Left kidney (tissue), 8 donors: Measurements from ENCODE around the gene TTC1. TPM values are rescaled to one million over a fixed set of nuclear protein-coding genes. Genes with fewer than 3 reads are reported as not detected.
"Not testable (repeated sequence)": the region's sequence is repeated elsewhere in the genome, so short reads cannot be mapped to it uniquely, and the experiment has no call there.

Experiments
- DNase-seq: peaks from one replicate; pipeline ENCODE4 v3.0.0-alpha.2; 2013
- long read RNA-seq, 8 donors: transcript quantifications; one replicate each; lab custom pipeline, GENCODE V29; 2026
- polyA plus RNA-seq: library from polyadenylated mRNA; unstranded; fragments of 120-200 nt; gene quantifications from one replicate; pipeline ENCODE4 v1.2.1, GENCODE V29; 2013; ENCODE audit not compliant: insufficient read length

TTC1 gene, protein sequence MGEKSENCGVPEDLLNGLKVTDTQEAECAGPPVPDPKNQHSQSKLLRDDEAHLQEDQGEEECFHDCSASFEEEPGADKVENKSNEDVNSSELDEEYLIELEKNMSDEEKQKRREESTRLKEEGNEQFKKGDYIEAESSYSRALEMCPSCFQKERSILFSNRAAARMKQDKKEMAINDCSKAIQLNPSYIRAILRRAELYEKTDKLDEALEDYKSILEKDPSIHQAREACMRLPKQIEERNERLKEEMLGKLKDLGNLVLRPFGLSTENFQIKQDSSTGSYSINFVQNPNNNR
- polyA plus RNA-seq, result 60.6 TPM
- long read RNA-seq, donor 1, transcript TTC1-201 (8 exons, 1,467 nt), result major isoform, 6 of 44 reads
- long read RNA-seq, donor 1, partial matches to known transcripts, result 36 of 44 reads
- long read RNA-seq, donor 1, other reads (novel, unspliced or antisense), result 0 of 44 reads
- long read RNA-seq, donor 2, transcript TTC1-201 (8 exons, 1,467 nt), result major isoform, 7 of 43 reads
- long read RNA-seq, donor 2, partial matches to known transcripts, result 28 of 43 reads
- long read RNA-seq, donor 2, other reads (novel, unspliced or antisense), result 0 of 43 reads
- long read RNA-seq, donor 3, transcript TTC1-201 (8 exons, 1,467 nt), result major isoform, 8 of 25 reads
- long read RNA-seq, donor 3, partial matches to known transcripts, result 16 of 25 reads
- long read RNA-seq, donor 3, other reads (novel, unspliced or antisense), result 0 of 25 reads
- long read RNA-seq, donor 4, partial matches to known transcripts, result 0 of 3 reads
- long read RNA-seq, donor 4, other reads (novel, unspliced or antisense), result 0 of 3 reads
- long read RNA-seq, donor 5, transcript TTC1-201 (8 exons, 1,467 nt), result major isoform, 31 of 91 reads
- long read RNA-seq, donor 5, partial matches to known transcripts, result 52 of 91 reads
- long read RNA-seq, donor 5, other reads (novel, unspliced or antisense), result 0 of 91 reads
- long read RNA-seq, donor 6, transcript TTC1-204 (5 exons, 1,119 nt), result minor isoform, 5 of 92 reads
- long read RNA-seq, donor 6, transcript TTC1-201 (8 exons, 1,467 nt), result major isoform, 9 of 92 reads
- long read RNA-seq, donor 6, partial matches to known transcripts, result 77 of 92 reads
- long read RNA-seq, donor 6, other reads (novel, unspliced or antisense), result 0 of 92 reads
- long read RNA-seq, donor 7, transcript TTC1-201 (8 exons, 1,467 nt), result major isoform, 10 of 120 reads
- long read RNA-seq, donor 7, partial matches to known transcripts, result 106 of 120 reads
- long read RNA-seq, donor 7, other reads (novel, unspliced or antisense), result 0 of 120 reads
- long read RNA-seq, donor 8, transcript TTC1-201 (8 exons, 1,467 nt), result major isoform, 6 of 41 reads
- long read RNA-seq, donor 8, partial matches to known transcripts, result 32 of 41 reads
- long read RNA-seq, donor 8, other reads (novel, unspliced or antisense), result 0 of 41 reads

DNA sequence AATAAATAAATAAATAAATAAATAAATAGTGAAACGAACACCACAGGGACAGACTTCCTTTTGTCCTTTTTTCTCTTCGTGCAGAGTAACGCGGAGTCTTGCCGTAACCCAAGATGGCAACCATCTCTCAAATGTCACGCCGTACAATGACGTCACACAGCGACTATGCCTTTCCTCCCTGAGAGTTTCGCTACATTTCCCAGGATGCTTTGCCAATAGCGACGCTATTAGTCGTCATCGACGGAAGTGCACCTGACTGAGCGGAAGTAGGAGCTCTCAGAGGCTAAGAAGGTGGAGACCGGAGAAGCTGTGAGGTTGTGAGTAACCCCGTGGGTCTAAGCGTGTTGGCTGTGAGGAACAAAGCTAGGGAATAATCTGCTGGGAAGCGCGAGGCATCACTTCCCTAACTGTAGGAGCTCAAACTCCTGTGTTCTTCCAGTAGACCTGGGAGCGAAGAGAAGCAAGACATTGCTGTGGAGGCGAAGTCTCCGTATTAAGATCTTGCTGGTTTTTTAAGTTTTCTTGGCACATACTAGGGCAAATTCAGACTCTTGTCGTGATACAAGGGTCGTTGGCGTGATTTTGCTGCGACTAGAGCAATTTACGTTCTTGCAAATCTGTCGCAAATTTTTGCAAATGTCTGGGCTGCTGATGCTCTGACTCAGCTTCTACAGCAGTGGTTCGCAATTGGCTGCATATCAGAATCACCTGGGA, at the start of gene TTC1:
TTC1 (plus strand) TSS at position 263 of the 714 bp plus-strand sequence. CDS start 1,390 bp downstream, outside the sequence.
- DNase-seq, result peak; percentile 100

DNA sequence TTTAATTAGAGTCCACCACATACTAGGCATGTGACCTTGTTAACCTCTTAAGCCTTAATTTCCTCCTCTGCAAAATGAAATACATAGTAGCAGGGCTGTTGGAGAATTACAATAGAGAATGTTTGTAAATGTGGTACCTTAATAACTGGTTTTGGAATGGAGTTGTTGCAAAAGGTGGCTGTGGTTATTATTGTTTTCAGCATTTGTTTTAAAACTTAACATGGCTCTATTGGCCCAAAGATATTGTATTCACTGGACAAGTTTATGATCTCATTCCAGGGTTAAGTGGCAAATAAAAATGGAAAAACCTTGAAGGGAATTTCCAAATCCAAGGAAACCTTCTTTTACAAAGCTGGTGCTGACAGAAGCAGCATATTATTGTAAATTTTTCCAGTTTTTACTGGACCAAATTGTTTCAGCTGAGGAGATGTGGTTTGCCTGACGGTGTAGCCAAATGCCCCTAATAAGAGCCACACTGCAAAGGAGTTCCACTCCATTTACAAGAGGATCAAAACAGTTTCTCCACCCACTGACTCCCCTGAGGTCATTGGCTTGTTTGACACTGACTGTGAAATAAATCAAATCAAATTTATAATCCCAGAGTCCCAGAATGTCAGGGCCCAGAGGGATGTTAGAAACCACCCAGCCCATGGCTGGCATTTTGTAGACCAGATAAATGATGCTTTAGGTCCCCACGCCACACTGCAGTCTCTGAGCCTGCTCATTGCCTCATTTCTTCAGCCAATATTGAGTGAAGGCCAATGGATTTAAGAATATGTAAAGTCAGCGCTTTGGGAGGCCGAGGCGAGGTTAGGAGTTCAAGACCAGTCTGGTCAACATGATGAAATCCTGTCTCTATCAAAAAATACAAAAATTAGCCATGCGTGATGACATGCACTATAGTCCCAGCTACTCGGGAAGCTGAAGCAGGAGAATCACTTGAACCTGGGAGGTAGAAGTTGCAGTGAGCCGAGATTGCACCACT, 47.5 kb upstream of the TTC1 start:
- DNase-seq, result no peak

DNA sequence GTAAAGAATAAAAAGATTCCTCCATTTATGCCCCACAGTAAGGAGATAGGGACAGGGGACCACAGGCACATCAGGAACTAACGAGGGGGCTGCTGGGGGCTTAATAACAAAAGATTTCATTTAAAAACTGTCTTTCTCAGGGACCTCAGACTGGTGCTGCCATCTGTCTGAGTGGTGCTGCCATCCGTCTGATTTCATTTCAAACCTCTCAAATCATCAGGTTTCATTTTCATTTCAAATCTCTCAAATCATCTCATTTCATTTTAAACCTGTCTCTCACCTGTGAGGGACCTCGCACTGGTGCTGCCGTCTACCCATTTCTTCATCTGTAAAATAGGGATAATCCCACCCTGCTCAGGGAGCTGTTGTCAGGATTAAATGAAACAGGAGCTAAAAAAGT, 46.7 kb upstream of the TTC1 start:
- no peak for DNase-seq

DNA sequence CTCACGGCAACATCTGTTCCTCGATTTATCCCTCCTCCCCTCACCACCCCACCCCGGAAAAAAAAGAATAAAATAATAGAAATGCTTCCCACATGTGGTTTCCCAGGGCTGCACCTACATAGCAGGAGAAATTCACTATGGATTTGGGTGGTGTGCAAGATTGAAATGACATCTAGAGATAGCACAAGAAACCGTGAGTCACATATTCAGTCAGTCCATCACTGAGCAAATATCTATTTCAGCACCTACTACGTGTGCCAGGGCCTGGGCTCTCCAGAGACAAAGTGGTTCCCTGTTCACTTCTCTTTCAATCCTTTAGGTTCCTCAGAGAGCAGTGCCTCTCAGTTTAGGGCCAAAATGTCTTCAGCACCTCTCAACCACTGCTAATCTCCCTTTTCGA, 45.0 kb upstream of the TTC1 start:
- DNase-seq, result no peak

DNA sequence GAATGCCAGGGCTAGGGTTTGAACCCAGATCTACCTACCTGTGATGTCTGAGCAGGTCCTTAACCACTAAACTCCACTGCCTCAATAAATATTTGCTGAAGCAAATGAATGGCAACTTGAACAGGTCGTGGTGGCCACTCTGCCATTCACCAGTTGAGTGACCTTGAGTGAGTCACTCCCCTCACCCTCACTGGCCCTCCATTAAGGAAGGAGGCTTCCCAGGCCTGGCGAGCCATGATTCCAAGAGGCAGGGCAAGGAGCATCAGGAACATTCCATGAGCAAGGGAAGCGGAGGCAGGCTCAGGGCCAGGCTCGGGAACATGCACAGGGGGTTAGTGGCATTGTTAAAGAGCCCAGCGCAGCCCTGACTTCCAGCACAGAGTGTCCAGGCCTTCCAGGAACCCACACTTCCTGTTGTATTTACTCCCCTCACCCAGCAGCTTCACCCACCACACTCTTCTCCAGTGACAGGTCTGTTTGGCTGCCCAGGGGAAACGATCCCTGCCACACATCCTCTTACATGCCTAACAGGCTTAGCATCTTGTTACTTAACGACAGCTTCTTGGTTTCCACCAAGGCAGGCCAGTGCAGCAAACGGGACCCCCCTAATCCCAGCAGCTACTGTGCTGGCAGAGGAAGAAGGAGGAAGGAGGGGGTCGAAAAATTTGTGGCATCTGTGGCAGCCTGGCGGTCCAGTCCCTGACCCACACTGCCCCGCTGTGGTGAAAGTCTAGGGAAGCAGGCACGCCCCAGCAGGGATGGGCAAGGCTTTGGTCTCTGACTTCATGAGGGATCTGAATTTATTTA, 43.7 kb upstream of the TTC1 start:
- peak; percentile 73 for DNase-seq

DNA sequence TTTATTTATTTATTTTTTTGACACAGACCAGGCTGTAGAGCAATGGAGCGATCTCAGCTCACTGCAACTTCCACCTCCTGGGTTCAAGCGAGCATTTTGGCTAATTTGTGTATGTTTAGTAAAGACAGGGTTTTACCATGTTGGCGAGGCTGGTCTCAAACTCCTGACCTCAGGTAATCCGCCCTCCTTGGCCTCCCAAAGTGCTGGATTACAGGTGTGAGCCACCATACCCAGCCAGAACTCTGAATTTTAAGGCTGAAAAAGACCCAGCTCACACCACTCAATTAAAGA, 43.2 kb upstream of the TTC1 start:
- DNase-seq, result not testable (repeated sequence)

DNA sequence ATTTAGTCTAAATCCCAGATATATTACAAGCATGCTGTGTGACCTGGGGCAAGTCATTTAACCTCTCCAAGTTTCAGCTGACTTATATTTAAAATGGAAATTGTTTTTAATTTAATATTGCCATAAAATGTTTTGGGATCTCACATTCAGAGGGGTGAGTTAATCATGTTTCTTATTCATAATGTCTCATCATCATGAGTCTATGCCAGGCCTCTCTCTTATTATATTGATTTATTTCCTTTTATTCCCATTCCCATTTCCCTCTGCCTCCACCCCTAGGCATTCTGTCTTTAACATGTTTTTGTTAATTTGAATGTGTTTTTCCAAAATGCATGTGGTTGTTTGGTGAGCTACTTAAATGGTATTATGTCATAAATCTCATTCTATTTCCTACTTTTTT, 39.0 kb upstream of the TTC1 start:
- DNase-seq, result no peak

DNA sequence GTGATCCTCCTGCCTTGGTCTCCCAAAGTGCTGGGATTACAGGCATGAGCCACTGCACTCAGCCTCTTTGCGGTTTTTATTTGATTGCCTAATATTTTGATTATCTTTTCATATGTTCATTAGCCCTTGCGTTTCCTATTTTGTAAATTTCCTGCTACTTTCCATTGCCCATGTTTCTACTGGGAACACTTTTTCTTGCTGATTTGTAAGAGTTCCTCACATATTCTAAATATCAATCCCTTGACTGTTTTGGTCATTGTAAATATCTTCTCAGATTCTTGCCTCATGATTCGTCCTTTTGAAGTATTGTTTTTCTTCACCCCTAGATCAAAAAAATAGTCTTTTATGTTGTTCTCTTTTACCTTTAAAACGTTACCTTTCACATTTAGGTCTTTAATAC, 37.9 kb upstream of the TTC1 start:
- DNase-seq, result no peak

DNA sequence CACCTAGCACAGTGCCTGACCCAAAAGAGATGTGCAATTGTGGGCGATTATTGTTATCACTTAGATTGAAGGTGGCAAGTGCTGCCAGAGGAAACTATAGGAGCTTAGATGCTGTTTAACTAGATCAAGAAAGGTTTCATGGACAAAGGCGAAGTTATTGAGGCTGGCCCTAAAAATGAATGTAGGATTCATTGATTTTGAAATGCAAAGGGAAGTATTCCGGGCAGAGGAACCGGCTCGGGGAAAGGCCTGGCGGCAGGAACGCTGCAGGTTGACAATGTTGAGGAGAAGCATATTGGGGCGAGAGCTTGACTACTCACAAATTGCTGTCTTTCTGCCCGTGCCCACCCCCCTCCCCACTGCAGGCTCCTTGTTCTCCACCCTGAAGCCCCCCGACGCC, 37.4 kb upstream of the TTC1 start:
- no peak for DNase-seq

DNA sequence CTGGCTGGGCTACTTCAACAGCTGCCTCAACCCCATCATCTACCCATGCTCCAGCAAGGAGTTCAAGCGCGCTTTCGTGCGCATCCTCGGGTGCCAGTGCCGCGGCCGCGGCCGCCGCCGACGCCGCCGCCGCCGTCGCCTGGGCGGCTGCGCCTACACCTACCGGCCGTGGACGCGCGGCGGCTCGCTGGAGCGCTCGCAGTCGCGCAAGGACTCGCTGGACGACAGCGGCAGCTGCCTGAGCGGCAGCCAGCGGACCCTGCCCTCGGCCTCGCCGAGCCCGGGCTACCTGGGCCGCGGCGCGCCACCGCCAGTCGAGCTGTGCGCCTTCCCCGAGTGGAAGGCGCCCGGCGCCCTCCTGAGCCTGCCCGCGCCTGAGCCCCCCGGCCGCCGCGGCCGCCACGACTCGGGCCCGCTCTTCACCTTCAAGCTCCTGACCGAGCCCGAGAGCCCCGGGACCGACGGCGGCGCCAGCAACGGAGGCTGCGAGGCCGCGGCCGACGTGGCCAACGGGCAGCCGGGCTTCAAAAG, 36.9 kb upstream of the TTC1 start:
- DNase-seq, result peak; percentile 25

DNA sequence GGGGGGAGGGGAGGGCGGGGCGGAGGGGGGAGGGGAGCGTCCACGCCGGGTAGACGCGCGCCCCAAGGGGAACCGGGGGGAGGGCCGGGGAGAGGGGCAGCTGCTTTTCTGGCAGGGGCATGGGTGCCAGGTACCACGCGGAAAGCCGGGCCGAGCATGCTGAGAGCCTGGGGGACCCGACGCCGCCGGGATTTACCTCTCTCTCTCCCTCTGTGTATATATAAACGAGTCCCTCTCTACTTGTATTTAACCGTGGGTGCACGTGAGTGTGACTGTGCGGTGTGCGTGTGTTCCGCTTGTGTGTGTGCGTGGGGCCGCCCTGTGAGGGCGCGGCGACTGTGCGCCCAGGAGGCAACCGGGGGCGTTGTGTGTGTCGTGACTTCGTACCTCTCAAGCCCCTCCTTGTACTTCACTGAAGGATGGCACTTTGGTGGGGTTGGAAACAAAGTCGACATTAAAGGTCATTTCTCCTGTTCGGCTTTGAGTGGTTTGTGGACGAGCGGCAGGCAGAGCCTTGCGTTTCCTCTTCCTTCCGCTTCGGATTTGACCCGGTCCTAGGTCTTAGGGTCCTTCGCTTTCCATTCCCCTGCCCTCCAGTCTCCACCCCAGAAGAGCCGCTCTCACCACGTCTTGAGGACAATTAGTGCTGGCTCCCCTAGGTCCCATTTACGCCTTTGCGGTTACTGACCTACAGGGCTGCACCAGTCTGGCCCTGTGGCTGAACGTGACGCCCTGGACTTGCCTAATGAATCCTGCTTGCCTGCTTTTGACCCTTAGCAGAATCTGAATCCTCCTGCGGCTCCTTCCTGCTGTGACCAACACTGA, 36.2 kb upstream of the TTC1 start:
- no peak for DNase-seq

DNA sequence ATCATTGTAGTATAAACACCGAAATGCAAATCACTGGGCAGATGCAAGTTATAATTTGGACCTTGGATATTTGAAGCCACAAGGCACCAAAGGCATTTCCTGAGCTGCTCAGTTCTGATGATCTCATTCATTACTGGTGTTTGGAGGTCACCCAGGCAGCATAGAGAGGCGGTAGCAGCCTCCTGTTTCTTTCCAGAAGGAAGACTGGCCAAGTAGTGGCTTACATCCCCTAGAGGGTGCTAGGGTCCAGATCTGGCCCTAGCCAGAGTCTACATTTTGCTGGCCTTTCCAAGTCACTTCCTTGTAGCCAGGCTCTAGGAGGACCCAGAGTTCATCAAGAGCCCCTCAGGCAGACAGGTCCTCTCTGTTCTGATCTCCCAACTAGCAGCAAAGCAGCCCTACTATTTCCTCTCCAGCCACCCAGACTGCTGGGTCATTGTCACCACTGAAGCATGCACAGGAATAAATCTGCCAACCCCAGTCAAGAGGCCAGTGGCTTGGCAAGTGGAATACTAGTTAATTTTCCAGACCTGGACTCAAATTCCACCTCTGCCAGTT, 33.4 kb upstream of the TTC1 start:
- peak; percentile 20 for DNase-seq

DNA sequence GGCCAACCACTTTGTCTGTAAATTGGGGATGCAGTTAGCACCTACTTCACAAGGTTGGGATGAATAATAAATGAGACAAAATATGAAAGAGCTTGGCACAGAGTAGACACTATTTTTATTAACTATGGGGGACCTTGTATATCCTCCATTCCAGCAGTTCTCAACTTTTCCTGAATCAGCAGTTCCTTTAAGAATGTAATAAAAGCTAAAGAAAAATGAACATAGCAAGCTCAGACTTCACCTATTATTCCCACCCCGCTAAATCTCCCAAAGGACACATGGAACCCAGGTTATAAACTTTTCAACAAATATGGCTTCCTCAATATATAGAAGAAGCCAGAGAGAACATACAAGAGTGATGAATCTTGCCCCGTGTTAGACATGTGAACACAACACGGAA, 32.0 kb upstream of the TTC1 start:
- DNase-seq, result no peak

DNA sequence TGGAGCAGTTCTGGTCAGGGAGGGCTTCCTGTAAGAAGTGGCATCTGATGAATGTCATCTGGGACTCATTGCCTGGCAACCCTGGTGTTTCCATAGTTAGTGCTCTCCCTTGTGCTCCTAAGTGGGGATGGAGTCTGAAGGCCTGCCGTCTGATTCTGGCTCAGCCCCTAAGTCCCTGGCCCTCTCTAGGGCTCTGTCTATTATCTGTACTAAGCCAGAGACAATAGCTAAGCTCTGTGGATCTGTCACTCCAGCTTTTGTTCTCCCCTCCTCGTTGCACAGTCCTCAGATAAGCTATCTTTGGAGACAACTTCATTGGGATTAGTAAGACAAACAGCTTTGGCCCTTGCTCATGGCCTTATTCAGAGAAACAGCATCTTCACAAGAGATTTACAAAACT, 30.6 kb upstream of the TTC1 start:
- no peak for DNase-seq

DNA sequence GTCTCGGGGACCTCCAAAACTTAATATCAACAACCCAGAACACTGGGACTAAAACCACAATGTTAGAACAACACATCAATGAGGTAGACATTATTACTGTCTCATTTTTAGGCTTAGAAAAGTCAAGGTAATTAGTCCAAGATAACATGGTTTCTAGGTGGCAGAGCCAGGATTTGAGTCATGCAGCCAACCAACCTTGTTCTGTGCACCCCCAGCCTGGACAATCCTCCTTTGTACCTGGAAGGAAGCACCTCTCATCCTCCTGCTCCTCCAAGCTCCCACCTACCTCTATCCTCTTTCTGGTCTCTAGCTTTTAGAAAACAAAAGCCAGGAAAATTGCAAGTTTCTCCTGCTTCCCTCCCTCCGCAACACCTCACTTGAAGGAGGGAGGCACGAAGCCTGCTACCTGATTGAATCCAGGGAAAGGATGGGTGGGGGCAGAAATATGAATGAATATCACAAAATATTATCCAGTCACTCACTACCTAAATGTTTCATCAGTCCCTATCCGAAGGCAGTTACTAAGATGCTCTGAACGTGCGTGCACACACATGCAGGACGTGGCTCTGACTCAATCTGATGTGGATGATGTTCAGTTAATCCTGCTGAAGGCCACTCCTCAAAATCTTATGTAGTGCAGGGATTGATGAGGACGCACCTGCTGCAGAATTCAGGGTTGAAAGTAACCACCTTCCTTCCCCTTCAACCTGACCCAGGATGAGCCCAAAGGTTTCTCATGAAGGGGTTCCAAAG, 26.3 kb upstream of the TTC1 start:
- DNase-seq, result no peak

DNA sequence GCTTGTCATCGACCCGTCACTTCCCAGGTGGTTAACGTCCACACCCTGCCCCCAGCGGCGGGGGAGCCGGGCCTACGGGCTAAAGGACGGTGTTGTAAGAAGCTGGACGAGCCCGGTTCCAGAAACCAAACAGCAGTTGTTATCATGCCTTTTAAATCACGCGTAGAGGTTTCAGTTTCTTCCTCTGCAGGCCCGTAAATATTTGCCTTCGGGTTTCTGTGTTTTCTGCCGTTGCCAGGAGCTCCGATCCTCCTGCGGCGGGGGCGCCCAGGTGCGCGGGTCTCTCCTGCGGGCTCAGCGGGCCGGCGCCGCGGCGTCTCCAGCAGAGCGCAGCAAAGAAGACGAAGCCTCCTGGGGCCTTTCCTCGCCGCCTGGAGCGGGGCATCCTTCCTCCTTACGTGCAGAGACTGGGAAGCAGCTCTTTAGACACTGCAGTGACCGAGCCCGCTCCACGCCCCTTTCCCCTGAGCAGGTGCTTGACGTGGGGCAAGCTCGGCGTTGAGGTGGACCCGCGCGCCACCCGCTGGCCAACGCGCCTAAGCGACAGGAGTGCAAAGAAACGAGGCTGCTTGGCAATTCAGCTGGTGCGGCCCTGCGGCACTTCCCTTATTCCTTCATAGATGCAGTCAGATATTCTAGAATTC, 21.8 kb upstream of the TTC1 start:
- peak; percentile 68 for DNase-seq

DNA sequence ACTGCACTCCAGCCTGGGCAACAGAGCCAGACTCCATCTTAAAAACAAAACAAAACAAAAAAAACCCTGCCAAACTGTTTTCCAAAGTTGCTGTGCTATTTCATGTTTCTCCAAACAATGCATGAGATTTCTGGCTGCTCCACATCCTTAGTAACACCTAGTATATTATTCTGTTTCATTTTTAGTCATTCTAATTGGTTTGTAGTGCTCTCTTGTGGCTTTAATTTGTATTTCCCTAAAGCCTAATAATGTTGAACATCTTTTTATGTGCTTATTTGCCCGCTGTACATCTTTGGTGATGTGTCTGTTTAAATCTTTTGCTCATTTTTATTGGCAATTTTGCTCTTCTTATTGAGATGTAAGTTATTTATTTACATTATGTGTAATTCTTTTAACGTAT, 18.4 kb upstream of the TTC1 start:
- DNase-seq, result no peak
